ACC112 (cell line): ENCODE data around the gene MUC22.

ENCODE experiments used
- H2AFZ ChIP-seq: fragments of 200-600 bp; sonication (generic); one replicate; pipeline ENCODE4 v1.6.0; 2017; ENCODE audit warnings: antibody characterized with exemption, low read length; ENCODE audit not compliant: unreplicated experiment
- H3K27ac ChIP-seq: fragments of 200-600 bp; sonication (generic); 2 replicates; pipeline ENCODE4 v1.5.1; 2014; ENCODE audit warnings: low read depth, mild to moderate bottlenecking, antibody characterized with exemption, low read length, moderate library complexity
- H3K27me3 ChIP-seq: fragments of 200-600 bp; sonication (generic); 2 replicates; pipeline ENCODE4 v1.6.1; 2014; ENCODE audit warnings: mild to moderate bottlenecking, antibody characterized with exemption, low read length, moderate library complexity, mixed read lengths; ENCODE audit not compliant: insufficient read depth
- H3K36me3 ChIP-seq: fragments of 200-600 bp; sonication (generic); 2 replicates; pipeline ENCODE4 v1.6.1; 2016; ENCODE audit warnings: mild to moderate bottlenecking, antibody characterized with exemption, low read length, moderate library complexity, mixed read lengths; ENCODE audit not compliant: insufficient read depth
- H3K4me1 ChIP-seq: fragments of 200-600 bp; sonication (generic); one replicate; pipeline ENCODE4 v1.6.1; 2016; ENCODE audit warnings: low read length, mixed read lengths; ENCODE audit not compliant: insufficient read depth, unreplicated experiment, control insufficient read depth
- H3K4me3 ChIP-seq: fragments of 200-600 bp; sonication (generic); 2 replicates; pipeline ENCODE4 v1.5.1; 2014; ENCODE audit warnings: mild to moderate bottlenecking, low read depth, low read length
- H3K79me2 ChIP-seq: fragments of 200-600 bp; sonication (generic); one replicate; pipeline ENCODE4 v1.6.0; 2016; ENCODE audit warnings: low read length; ENCODE audit not compliant: control insufficient read depth, unreplicated experiment, insufficient read depth

Gene MUC22

GRCh38 chr6:30974490-30975252 is 35.6 kb upstream of the MUC22 start:
- Histone ChIP-seq H3K36me3 (no peaks in the 10 kb centered on the region), H3K27me3 (peaks cover 32% of the 10 kb centered on the region; the same call in 1 of the 2 replicates), H3K4me3 (no peak overlapping the region), H3K27ac (no peak overlapping the region), H2AFZ (no peak overlapping the region), H3K79me2 (no peaks in the 10 kb centered on the region), H3K4me1 (no peaks in the 10 kb centered on the region)

DNA sequence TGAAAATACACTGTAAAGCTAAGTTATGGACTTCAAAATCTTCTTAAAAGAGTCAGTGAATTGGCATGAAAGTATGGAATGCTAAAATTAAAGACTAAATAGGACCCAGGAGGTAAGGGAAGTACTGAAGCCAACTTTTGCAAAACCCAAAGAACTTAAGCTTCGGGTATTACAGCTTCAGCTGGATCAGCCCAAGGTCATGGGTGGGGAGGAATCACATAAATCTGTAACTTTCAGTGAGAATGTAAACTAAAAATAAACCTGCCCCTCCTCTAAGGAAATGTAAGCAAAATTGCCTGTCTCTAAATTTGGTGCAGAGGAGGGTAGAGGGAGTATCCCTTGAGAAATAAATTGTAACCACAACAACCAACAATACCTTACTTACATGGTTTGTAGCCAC is 31.1 kb upstream of the MUC22 start:
- Histone ChIP-seq H3K27me3 (peaks cover 27% of the 10 kb centered on the region; the same call in 1 of the 2 replicates), H3K4me1 (no peaks in the 10 kb centered on the region), H2AFZ (no peak overlapping the region), H3K36me3 (no peaks in the 10 kb centered on the region), H3K79me2 (no peaks in the 10 kb centered on the region), H3K27ac (no peak overlapping the region), H3K4me3 (no peak overlapping the region)

GRCh38 chr6:30979690-30980089 is 30.6 kb upstream of the MUC22 start:
- H3K36me3 ChIP-seq: no peaks in the 10 kb centered on the region
- H3K27ac ChIP-seq: no peak overlapping the region
- no peaks in the 10 kb centered on the region for H3K79me2 ChIP-seq
- H3K4me3 ChIP-seq: no peak overlapping the region
- H3K27me3 ChIP-seq: peaks cover 27% of the 10 kb centered on the region; the same call in 1 of the 2 replicates
- no peaks in the 10 kb centered on the region for H3K4me1 ChIP-seq
- H2AFZ ChIP-seq: no peak overlapping the region

- Histone ChIP-seq H2AFZ (no peak overlapping the region), H3K27me3 (peaks cover 27% of the 10 kb centered on the region; the same call in 1 of the 2 replicates), H3K4me1 (no peaks in the 10 kb centered on the region), H3K27ac (no peak overlapping the region), H3K79me2 (no peaks in the 10 kb centered on the region), H3K4me3 (peak overlapping the region; percentile 56), H3K36me3 (no peaks in the 10 kb centered on the region)
Measured at GRCh38 chr6:30981942-30982772, 28.1 kb upstream of the MUC22 start.

- H3K4me1 ChIP-seq: no peaks in the 10 kb centered on the region
- H3K27ac ChIP-seq: no peak within 1 kb of the TSS
- no peak within 1 kb of the TSS for H2AFZ ChIP-seq
- no peaks in the 10 kb centered on the region for H3K36me3 ChIP-seq
- 0 out of 2 replicates have a peak within 1 kb of the TSS, but pooled peaks have one; percentile 56 for H3K4me3 ChIP-seq
- H3K79me2 ChIP-seq: no peaks in the 10 kb centered on the region
- peaks cover 21% of the 10 kb centered on the region; the same call in 1 of the 2 replicates for H3K27me3 ChIP-seq
Measured at GRCh38 chr6:30983439-30983838, 26.8 kb upstream of the MUC22 start, which contains the start of gene MUC21. TSS of gene MUC21 (plus strand) at chr6:30983718. CDS start at chr6:30983959, 241 bp downstream.

GRCh38 chr6:30985490-30985889 is 24.8 kb upstream of the MUC22 start:
- Histone ChIP-seq H3K4me1 (no peaks in the 10 kb centered on the region), H3K4me3 (no peak overlapping the region), H3K79me2 (no peaks in the 10 kb centered on the region), H3K27me3 (peaks cover 12% of the 10 kb centered on the region; the same call in 1 of the 2 replicates), H2AFZ (no peak overlapping the region), H3K27ac (no peak overlapping the region), H3K36me3 (no peaks in the 10 kb centered on the region)

- no peak overlapping the region for H2AFZ ChIP-seq
- H3K79me2 ChIP-seq: no peaks in the 10 kb centered on the region
- no peaks in the 10 kb centered on the region for H3K4me1 ChIP-seq
- no peaks in the 10 kb centered on the region for H3K36me3 ChIP-seq
- no peak overlapping the region for H3K27ac ChIP-seq
- peaks cover 12% of the 10 kb centered on the region; the same call in 1 of the 2 replicates for H3K27me3 ChIP-seq
- no peak overlapping the region for H3K4me3 ChIP-seq
Measured at GRCh38 chr6:30987304-30987703, 23.0 kb upstream of the MUC22 start.

GRCh38 chr6:30988209-30988825 is 22.0 kb upstream of the MUC22 start:
- Histone ChIP-seq H3K27me3 (peaks cover 6% of the 10 kb centered on the region; the same call in 1 of the 2 replicates), H3K79me2 (no peaks in the 10 kb centered on the region), H3K27ac (no peak overlapping the region), H2AFZ (no peak overlapping the region), H3K4me3 (no peak overlapping the region), H3K36me3 (no peaks in the 10 kb centered on the region), H3K4me1 (no peaks in the 10 kb centered on the region)

- no peaks in the 10 kb centered on the region for H3K4me1 ChIP-seq
- H3K4me3 ChIP-seq: no peak overlapping the region
- no peaks in the 10 kb centered on the region for H3K36me3 ChIP-seq
- no peak overlapping the region for H2AFZ ChIP-seq
- no peak overlapping the region for H3K27ac ChIP-seq
- no peaks in the 10 kb centered on the region; the same call in 1 of the 2 replicates for H3K27me3 ChIP-seq
- H3K79me2 ChIP-seq: no peaks in the 10 kb centered on the region
Measured at GRCh38 chr6:30990422-30991086, 19.7 kb upstream of the MUC22 start.

DNA sequence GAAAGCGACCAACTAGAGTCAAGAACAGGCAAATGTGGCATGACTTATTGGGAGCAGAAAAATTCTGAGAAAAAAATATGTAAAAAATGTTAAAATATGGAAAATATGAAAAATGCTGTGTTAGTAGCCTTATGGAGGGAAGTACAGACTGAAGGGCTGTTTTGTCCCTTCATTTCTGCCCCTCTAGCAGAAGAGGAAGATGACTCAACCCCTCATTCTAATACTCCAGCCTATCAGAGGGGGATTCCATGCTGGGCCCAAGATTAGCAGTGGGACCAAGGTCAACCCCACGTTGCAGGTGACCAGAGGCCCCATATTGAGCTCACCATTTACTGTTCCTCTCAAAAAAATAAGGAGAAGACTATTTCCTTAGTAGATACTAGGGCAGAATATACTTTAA is 18.4 kb upstream of the MUC22 start:
- no peak overlapping the region for H3K27ac ChIP-seq
- H3K4me1 ChIP-seq: no peaks in the 10 kb centered on the region
- H2AFZ ChIP-seq: no peak overlapping the region
- H3K79me2 ChIP-seq: no peaks in the 10 kb centered on the region
- no peak overlapping the region for H3K4me3 ChIP-seq
- H3K36me3 ChIP-seq: no peaks in the 10 kb centered on the region
- no peaks in the 10 kb centered on the region; the same call in 1 of the 2 replicates for H3K27me3 ChIP-seq
